Epithelial cell of proximal tubule (primary cell): ENCODE data around the gene TIE1. TPM values are rescaled to one million over a fixed set of nuclear protein-coding genes. Genes with fewer than 3 reads are reported as not detected.

Experiments used
- DNase-seq: peaks from one replicate; pipeline ENCODE4 v3.0.0-alpha.2; 2011; ENCODE audit warnings: low read depth
- H3K4me3 ChIP-seq: 2 replicates; pipeline ENCODE4 v1.5.1; 2011; ENCODE audit warnings: low read depth, mild to moderate bottlenecking, low read length
- total RNA-seq: library from RNA; depleted of rRNA; stranded (reverse); fragments of >200 nt; gene quantifications from 2 replicates; pipeline ENCODE4 v1.2.3, GENCODE V29; 2015
- TF ChIP-seq, protein P1 (sequence below): conservative IDR thresholded peaks from 2 replicates; pipeline ENCODE4 v1.5.1; 2012; ENCODE audit warnings: low read depth, mild to moderate bottlenecking, low read length

The TIE1 gene
- total RNA-seq = 1.1 and 1.2 TPM in 2 replicates

DNA sequence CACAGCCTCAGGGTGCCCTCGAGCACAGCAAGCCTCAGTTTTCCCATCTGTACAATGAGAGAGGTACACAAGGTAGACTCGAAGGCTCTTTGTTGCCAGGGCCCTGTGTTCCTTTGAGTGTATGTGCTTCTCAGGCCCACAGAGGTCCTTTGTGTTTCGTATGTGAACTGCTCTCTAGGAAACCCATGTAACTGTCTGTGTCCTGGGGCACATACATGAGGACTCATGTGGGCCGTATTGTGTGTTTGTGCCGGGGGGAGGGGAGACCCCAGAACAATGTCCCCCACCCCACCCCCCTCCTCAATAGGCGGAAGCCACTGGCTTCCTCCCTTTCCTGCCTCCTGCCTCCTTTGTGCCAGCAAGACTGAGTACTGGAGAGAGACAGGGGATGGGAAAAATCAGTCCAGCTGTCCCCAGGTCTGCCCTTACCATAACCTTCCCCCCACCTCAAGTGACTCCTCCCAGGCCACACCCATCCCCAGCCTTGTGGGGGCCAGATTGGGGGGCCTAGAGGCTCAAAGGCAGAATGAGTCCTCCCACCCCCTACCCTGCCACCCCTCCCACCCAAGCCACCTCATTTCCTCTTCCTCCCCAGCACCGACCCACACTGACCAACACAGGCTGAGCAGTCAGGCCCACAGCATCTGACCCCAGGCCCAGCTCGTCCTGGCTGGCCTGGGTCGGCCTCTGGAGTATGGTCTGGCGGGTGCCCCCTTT, at the start of gene TIE1:
TIE1 (plus strand) TSS at position 605 of the 717 bp plus-strand sequence; CDS start at position 695, 90 bp downstream.
- DNase-seq = no peak
- H3K4me3 ChIP-seq = no peak within 1 kb of the TSS
- TF ChIP-seq, protein P1, sequence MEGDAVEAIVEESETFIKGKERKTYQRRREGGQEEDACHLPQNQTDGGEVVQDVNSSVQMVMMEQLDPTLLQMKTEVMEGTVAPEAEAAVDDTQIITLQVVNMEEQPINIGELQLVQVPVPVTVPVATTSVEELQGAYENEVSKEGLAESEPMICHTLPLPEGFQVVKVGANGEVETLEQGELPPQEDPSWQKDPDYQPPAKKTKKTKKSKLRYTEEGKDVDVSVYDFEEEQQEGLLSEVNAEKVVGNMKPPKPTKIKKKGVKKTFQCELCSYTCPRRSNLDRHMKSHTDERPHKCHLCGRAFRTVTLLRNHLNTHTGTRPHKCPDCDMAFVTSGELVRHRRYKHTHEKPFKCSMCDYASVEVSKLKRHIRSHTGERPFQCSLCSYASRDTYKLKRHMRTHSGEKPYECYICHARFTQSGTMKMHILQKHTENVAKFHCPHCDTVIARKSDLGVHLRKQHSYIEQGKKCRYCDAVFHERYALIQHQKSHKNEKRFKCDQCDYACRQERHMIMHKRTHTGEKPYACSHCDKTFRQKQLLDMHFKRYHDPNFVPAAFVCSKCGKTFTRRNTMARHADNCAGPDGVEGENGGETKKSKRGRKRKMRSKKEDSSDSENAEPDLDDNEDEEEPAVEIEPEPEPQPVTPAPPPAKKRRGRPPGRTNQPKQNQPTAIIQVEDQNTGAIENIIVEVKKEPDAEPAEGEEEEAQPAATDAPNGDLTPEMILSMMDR = no peak

DNA sequence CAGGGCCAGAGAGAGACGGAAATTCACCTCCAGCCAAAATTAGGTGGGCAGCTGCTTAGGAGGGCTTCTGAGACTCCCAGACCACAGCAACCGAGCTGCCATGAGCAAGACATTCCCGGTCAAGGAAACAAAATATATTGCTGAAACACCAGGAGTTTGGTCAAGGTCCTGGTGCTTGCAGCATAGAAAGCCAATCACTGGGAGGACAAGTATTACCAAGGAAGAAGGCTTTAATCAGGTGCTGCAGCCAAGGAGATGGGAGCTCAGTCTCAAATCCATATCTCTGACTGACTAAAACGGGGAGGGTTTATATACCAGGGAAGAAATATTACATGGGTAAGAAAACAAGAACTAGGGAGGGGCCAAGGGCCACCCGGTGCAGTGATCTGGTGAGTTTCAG, 49.8 kb upstream of the TIE1 start:
- no peak overlapping the region for H3K4me3 ChIP-seq
- TF ChIP-seq, protein P1 = no peak
- DNase-seq = no peak

DNA sequence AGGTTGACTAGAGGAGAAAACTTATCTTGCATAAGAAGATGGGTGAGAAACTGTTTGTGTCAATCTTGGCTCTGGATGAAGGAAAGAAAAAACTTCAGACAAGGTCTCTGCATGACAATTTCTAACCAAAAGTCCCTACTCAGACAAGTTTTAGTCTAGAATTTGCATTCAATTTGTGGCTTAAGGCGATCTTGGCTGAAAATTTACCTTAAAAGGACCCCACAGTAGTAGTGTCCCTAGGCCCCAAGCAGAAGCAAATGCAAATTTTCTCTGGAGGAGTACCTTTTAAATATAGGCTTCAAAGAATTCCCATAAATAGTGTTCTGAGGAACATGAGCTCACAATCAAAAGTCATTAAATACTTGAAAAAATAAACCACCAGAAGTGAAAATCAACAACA, 48.6 kb upstream of the TIE1 start:
- no peak for DNase-seq
- TF ChIP-seq, protein P1 = no peak
- H3K4me3 ChIP-seq = no peak overlapping the region

GRCh38 chr1:43253173-43253572, 47.6 kb upstream of the TIE1 start:
- TF ChIP-seq, protein P1 = no peak
- DNase-seq = no peak
- no peak overlapping the region for H3K4me3 ChIP-seq

- H3K4me3 ChIP-seq = no peak overlapping the region
- DNase-seq = no peak
- TF ChIP-seq, protein P1 = no peak
Observed at GRCh38 chr1:43253876-43254275, 46.9 kb upstream of the TIE1 start.

GRCh38 chr1:43255438-43256210, 45.2 kb upstream of the TIE1 start:
- TF ChIP-seq, protein P1 = no peak
- H3K4me3 ChIP-seq = no peak overlapping the region
- no peak for DNase-seq
